ENCODE data around the gene PPIG.

DNA sequence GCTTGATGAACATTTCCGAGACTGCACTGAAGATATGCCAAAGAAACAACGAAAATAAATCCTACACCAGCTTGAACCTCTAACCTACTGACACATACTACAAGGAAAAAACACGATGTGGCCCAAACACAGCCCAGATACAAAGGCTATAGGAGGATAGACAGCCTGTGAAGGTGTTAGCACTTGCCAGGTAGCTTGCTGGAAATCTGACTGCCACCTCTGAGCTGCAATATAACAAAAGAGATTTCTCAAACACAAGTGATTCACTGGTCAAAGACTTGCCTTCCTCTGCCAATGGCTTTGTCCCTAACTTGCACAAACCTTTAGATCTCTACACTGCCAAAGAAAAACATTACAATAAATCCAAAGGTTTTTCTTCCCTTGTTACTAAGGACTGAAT is 89.0 kb downstream of the PPIG start:
- TF ChIP-seq EZH2 (IDR thresholded peaks at IDR 0.05; ENCODE audit: borderline replicate concordance, low read depth, low read length, severe bottlenecking) (no peak), POLR2AphosphoS5 (IDR thresholded peaks at IDR 0.05; ENCODE audit: insufficient read depth, low read depth, low read length) (no peak), MYC (IDR thresholded peaks at IDR 0.05; ENCODE audit: low read depth, low read length) (no peak)
